ENCODE results near the gene MYO1F. TPM values are rescaled to one million over a fixed set of nuclear protein-coding genes. Genes with fewer than 3 reads are reported as not detected.

Gene MYO1F
- total and polyA plus RNA-seq, 10 of the 15 experiments (the other 5 are each of a cell fraction or from before 2014, with no cell fraction given), result 3.5 to 49.4 (median 31.3) TPM

- WGBS (ENCODE audit: insufficient coverage, insufficient replicate concordance, low lambda C conversion rate, missing lambda C conversion rate), result 38% methylated on average over 5 of the region's 5 CpGs
- H3K9ac ChIP-seq (ENCODE audit: control insufficient read depth, insufficient read depth, low read length), result no peak overlapping the region
- no peaks in the 10 kb centered on the region for H4K20me1 ChIP-seq (ENCODE audit: control insufficient read depth, insufficient read depth)
- no peak overlapping the region for H3K27ac ChIP-seq (ENCODE audit: control insufficient read depth, insufficient read depth)
- intact Hi-C loops (cut with micrococcal nuclease; ENCODE audit: unreplicated experiment) (no loop called here), in situ Hi-C loops (cut with MboI) (no loop called here)
- POLR2A ChIA-PET, result no interaction called here
- H3K27me3 ChIP-seq (replicated peaks in 1 of 2; ENCODE audit: control insufficient read depth in 2 of 2, insufficient read depth in 2 of 2, low read length in 1 of 2), result no peaks in the 10 kb centered on the region
- no peaks in the 10 kb centered on the region for H3K4me1 ChIP-seq (ENCODE audit: control insufficient read depth, insufficient read depth, low read length)
- H3K79me2 ChIP-seq (ENCODE audit: control insufficient read depth, insufficient read depth, low read length), result no peaks in the 10 kb centered on the region
- TF ChIP-seq CHD1 (IDR thresholded peaks at IDR 0.05; ENCODE audit: low read depth, low read length) (no peak), STAT1 (conservative IDR thresholded peaks at IDR 0.05) (no peak), USF1 (IDR thresholded peaks at IDR 0.05; ENCODE audit: borderline replicate concordance, extremely low read length, insufficient read depth, low read depth, low read length) (no peak), HDAC6 (IDR thresholded peaks at IDR 0.05; ENCODE audit: unreplicated experiment) (no peak), NR2F1 (conservative IDR thresholded peaks at IDR 0.05) (no peak), STAT3 (IDR thresholded peaks at IDR 0.05; ENCODE audit: low read depth, low read length) (no peak), EP300 (IDR thresholded peaks at IDR 0.05; ENCODE audit: borderline replicate concordance in 1 of 2, control insufficient read depth in 1 of 2, low read depth in 2 of 2, low read length in 2 of 2) (no peak)
- ATAC-seq, result no peak
- no TSS peak for BruUV-seq (replicated peaks)
- SMC1A ChIA-PET (ENCODE audit: uncharacterized antibody, unreplicated experiment), result no interaction called here
- CTCF ChIA-PET, result no interaction called here
- no peaks in the 10 kb centered on the region; the same call in 2 of the 3 replicates for H3K9me3 ChIP-seq (replicated peaks; ENCODE audit: control insufficient read depth, insufficient read depth, low read length)
- no peaks in the 10 kb centered on the region for H3K36me3 ChIP-seq (ENCODE audit: control insufficient read depth in 2 of 2, insufficient read depth in 2 of 2, low read length in 1 of 2)
- no peak overlapping the region for H2AFZ ChIP-seq (ENCODE audit: control insufficient read depth, low read depth, low read length)
- no peak for DNase-seq (ENCODE audit: low read depth, low spot score)
- no peak for FAIRE-seq
- no peak overlapping the region for H3K4me3 ChIP-seq
- RAD21 ChIA-PET (ENCODE audit: unreplicated experiment), result no interaction called here
- no peak overlapping the region for H3K4me2 ChIP-seq (ENCODE audit: control insufficient read depth, insufficient read depth)
Measured at GRCh38 chr19:8601796-8602195, 24.6 kb upstream of the MYO1F start.

- Histone ChIP-seq H3K79me2 (ENCODE audit: control insufficient read depth, insufficient read depth, low read length) (no peaks in the 10 kb centered on the region), H3K9ac (ENCODE audit: control insufficient read depth, insufficient read depth, low read length) (no peak overlapping the region), H2AFZ (ENCODE audit: control insufficient read depth, low read depth, low read length) (no peak overlapping the region), H3K4me1 (ENCODE audit: control insufficient read depth, insufficient read depth, low read length) (no peaks in the 10 kb centered on the region), H3K9me3 (replicated peaks; ENCODE audit: control insufficient read depth, insufficient read depth, low read length) (no peaks in the 10 kb centered on the region; the same call in 2 of the 3 replicates), H3K27ac (ENCODE audit: control insufficient read depth, insufficient read depth) (no peak overlapping the region), H3K4me3 (no peak overlapping the region), H3K4me2 (ENCODE audit: control insufficient read depth, insufficient read depth) (no peak overlapping the region), H3K36me3 (ENCODE audit: control insufficient read depth in 2 of 2, insufficient read depth in 2 of 2, low read length in 1 of 2) (no peaks in the 10 kb centered on the region), H3K27me3 (replicated peaks in 1 of 2; ENCODE audit: control insufficient read depth in 2 of 2, insufficient read depth in 2 of 2, low read length in 1 of 2) (no peaks in the 10 kb centered on the region), H4K20me1 (ENCODE audit: control insufficient read depth, insufficient read depth) (no peaks in the 10 kb centered on the region)
- DNase-seq (ENCODE audit: low read depth, low spot score), result no peak
- CTCF ChIA-PET, result no interaction called here
- BruUV-seq (replicated peaks), result no TSS peak
- SMC1A ChIA-PET (ENCODE audit: uncharacterized antibody, unreplicated experiment), result no interaction called here
- FAIRE-seq, result no peak
- no peak for TF ChIP-seq SPI1 (IDR thresholded peaks at IDR 0.05; ENCODE audit: borderline replicate concordance, insufficient read depth, low read depth, low read length)
- no peak for TF ChIP-seq MTA3 (IDR thresholded peaks at IDR 0.05; ENCODE audit: borderline replicate concordance, low read length)
- no peak for TF ChIP-seq HSF1 (IDR thresholded peaks at IDR 0.05; ENCODE audit: low read depth, low read length)
- no peak for TF ChIP-seq HDAC2 (IDR thresholded peaks at IDR 0.05)
- no peak for ATAC-seq
- POLR2A ChIA-PET, result no interaction called here
- RAD21 ChIA-PET (ENCODE audit: unreplicated experiment), result no interaction called here
- WGBS (ENCODE audit: insufficient coverage, insufficient replicate concordance, low lambda C conversion rate, missing lambda C conversion rate), result 43% methylated on average over 15 of the region's 16 CpGs
- in situ Hi-C loops (cut with MboI), result no loop called here
- intact Hi-C loops (cut with micrococcal nuclease; ENCODE audit: unreplicated experiment), result no loop called here
Measured at GRCh38 chr19:8600816-8601215, 23.6 kb upstream of the MYO1F start.
